ENCODE data around the gene IL12RB2.

The IL12RB2 gene

DNA sequence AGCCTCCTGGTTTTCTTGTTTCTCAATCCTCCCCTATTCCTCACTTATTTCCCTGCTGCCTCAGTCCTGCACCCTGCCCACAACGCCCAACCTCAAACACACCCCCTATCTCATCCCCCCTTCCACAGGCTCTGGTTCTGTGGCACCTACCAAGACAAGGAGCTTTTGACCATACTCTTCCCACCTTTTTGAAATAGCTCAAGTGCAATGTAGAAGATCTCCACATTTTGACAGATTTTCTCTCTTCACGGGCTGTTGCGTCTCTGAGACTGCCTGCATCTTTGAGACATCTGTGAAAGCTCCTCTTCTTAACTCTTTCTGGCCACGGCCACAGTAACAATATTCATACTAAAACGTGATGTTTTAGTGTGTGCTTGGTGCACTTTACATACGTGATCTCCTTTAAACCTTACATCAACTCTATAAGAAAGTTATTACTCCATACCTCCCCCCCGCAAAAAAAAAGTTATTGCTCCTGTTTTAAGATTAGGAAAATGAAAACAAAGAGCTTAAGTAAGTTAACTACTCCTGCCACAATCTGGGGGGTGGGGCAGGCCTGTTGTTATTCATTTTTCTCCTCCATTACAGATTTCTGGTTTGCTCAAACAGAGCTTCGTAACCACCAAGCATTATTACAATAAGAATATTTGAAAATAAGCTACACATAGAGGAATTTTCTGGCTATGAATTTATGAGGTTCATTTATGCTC, 124.4 kb downstream of the IL12RB2 start:
- Histone ChIP-seq H2AFZ (ENCODE audit: low read depth, low read length) (peak overlapping the region; percentile 93; the same call in 1 of the 2 replicates), H3K4me1 (ENCODE audit: low read length) (peaks cover 37% of the 10 kb centered on the region), H3K4me2 (ENCODE audit: low read length) (peak overlapping the region; percentile 92), H3K9ac (ENCODE audit: low read length) (peak overlapping the region; percentile 96), H3K27ac (ENCODE audit: low read length) (peak overlapping the region; percentile 98), H3K4me3 (ENCODE audit: low read length) (peak overlapping the region; percentile 95), H3K27me3 (ENCODE audit: low read depth, low read length) (no peaks in the 10 kb centered on the region), H3K79me2 (ENCODE audit: low read length) (peaks cover 44% of the 10 kb centered on the region), H3K36me3 (replicated peaks; ENCODE audit: low read depth, low read length) (peaks cover 25% of the 10 kb centered on the region), H4K20me1 (ENCODE audit: insufficient read depth, low read length) (peaks cover 25% of the 10 kb centered on the region), H3K9me3 (ENCODE audit: insufficient read depth, low read length) (no peaks in the 10 kb centered on the region)
- TF ChIP-seq, protein P1, sequence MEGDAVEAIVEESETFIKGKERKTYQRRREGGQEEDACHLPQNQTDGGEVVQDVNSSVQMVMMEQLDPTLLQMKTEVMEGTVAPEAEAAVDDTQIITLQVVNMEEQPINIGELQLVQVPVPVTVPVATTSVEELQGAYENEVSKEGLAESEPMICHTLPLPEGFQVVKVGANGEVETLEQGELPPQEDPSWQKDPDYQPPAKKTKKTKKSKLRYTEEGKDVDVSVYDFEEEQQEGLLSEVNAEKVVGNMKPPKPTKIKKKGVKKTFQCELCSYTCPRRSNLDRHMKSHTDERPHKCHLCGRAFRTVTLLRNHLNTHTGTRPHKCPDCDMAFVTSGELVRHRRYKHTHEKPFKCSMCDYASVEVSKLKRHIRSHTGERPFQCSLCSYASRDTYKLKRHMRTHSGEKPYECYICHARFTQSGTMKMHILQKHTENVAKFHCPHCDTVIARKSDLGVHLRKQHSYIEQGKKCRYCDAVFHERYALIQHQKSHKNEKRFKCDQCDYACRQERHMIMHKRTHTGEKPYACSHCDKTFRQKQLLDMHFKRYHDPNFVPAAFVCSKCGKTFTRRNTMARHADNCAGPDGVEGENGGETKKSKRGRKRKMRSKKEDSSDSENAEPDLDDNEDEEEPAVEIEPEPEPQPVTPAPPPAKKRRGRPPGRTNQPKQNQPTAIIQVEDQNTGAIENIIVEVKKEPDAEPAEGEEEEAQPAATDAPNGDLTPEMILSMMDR (IDR thresholded peaks at IDR 0.05; ENCODE audit: low read depth, low read length), result no peak
- TF ChIP-seq EZH2phosphoT487 (IDR thresholded peaks at IDR 0.05; ENCODE audit: low read depth), result no peak

DNA sequence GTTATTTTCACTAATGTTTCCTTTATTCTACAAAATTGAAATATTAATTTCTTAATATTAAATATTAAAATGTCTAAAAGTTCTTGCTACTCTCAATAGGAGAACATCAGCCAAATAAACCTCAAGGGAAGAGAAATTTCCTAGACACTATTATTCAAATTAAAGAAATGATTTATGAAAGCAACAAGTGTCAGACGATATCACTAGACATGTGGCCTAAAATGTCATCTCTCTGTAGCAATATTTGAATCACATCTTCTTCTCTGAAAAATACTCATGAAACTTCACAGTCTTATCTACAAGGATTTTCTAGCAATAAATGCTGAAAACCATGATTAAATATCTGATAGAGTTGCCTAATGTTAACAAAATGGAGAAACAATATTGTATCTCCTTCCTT, 125.1 kb downstream of the IL12RB2 start:
- no peaks in the 10 kb centered on the region for H3K27me3 ChIP-seq (ENCODE audit: low read depth, low read length)

DNA sequence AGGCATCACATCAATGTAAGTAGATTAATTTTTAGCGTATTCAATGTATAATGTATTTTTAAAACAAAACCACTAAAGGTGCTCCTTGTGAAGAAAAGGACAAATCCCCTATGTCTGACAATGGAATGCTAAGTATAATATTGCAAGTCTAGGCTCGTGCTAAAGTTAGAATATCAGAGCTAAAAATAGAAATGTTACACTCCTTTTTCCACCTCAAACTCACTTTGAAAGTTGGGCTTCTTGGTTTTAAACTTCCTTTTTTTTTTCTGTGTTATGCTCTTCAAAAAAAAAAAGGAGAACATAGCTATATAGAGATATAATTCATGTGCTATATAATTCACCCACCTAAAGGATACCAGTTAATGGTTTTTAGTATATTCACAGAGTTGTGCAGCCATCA, 126.2 kb downstream of the IL12RB2 start:
- Histone ChIP-seq H3K27me3 (ENCODE audit: low read depth, low read length) (no peaks in the 10 kb centered on the region), H3K9me3 (ENCODE audit: insufficient read depth, low read length) (no peaks in the 10 kb centered on the region), H3K9ac (ENCODE audit: low read length) (no peak overlapping the region), H2AFZ (ENCODE audit: low read depth, low read length) (no peak overlapping the region), H3K4me2 (ENCODE audit: low read length) (peak overlapping the region; percentile 30), H4K20me1 (ENCODE audit: insufficient read depth, low read length) (peaks cover 7% of the 10 kb centered on the region), H3K27ac (ENCODE audit: low read length) (no peak overlapping the region), H3K36me3 (replicated peaks; ENCODE audit: low read depth, low read length) (peaks cover 7% of the 10 kb centered on the region), H3K4me1 (ENCODE audit: low read length) (peaks cover 29% of the 10 kb centered on the region), H3K4me3 (ENCODE audit: low read length) (no peak overlapping the region), H3K79me2 (ENCODE audit: low read length) (peaks cover 26% of the 10 kb centered on the region)
- no peak for TF ChIP-seq EZH2phosphoT487 (IDR thresholded peaks at IDR 0.05; ENCODE audit: low read depth)
- TF ChIP-seq, protein P1 (IDR thresholded peaks at IDR 0.05; ENCODE audit: low read depth, low read length), result no peak

More for the DNA sequence above, 125.1 kb downstream of the IL12RB2 start:
- TF ChIP-seq, protein P1 (IDR thresholded peaks at IDR 0.05; ENCODE audit: low read depth, low read length), result no peak
- no peak for TF ChIP-seq EZH2phosphoT487 (IDR thresholded peaks at IDR 0.05; ENCODE audit: low read depth)
- H3K4me1 ChIP-seq (ENCODE audit: low read length), result peaks cover 30% of the 10 kb centered on the region
- H3K36me3 ChIP-seq (replicated peaks; ENCODE audit: low read depth, low read length), result peaks cover 18% of the 10 kb centered on the region
- H3K9ac ChIP-seq (ENCODE audit: low read length), result no peak overlapping the region
- no peaks in the 10 kb centered on the region for H3K9me3 ChIP-seq (ENCODE audit: insufficient read depth, low read length)
- 0 out of 2 replicates have a peak overlapping the region, but pooled peaks have one; percentile 92 for H3K4me2 ChIP-seq (ENCODE audit: low read length)
- peaks cover 18% of the 10 kb centered on the region for H4K20me1 ChIP-seq (ENCODE audit: insufficient read depth, low read length)
- peaks cover 37% of the 10 kb centered on the region for H3K79me2 ChIP-seq (ENCODE audit: low read length)
- no peak overlapping the region for H3K27ac ChIP-seq (ENCODE audit: low read length)
- no peak overlapping the region for H2AFZ ChIP-seq (ENCODE audit: low read depth, low read length)
- H3K4me3 ChIP-seq (ENCODE audit: low read length), result no peak overlapping the region

DNA sequence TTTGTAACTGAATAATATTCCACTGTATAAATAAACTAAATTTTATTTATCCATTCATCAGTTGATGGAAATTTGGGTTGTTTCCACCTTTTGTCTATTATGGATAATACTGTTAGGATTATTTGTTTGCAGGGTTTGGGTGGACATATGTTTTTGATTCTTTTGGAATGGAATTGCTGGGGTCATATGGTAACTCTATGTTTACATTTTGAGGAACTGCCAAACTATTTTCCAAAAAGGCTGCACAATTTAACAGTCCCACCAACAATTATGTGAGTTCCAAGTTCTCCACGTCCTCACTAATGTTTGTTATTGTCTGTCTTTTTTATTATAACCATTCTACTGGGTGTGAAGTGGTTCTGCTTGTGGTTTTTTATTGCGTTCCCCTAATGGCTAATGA, 126.8 kb downstream of the IL12RB2 start:
- Histone ChIP-seq H3K9ac (ENCODE audit: low read length) (no peak overlapping the region), H3K4me2 (ENCODE audit: low read length) (no peak overlapping the region), H4K20me1 (ENCODE audit: insufficient read depth, low read length) (peaks cover under 1% of the 10 kb centered on the region; the same call in 1 of the 2 replicates), H3K27ac (ENCODE audit: low read length) (no peak overlapping the region), H3K36me3 (replicated peaks; ENCODE audit: low read depth, low read length) (peaks cover under 1% of the 10 kb centered on the region), H3K9me3 (ENCODE audit: insufficient read depth, low read length) (no peaks in the 10 kb centered on the region), H3K4me3 (ENCODE audit: low read length) (no peak overlapping the region), H2AFZ (ENCODE audit: low read depth, low read length) (no peak overlapping the region), H3K79me2 (ENCODE audit: low read length) (peaks cover 19% of the 10 kb centered on the region), H3K27me3 (ENCODE audit: low read depth, low read length) (no peaks in the 10 kb centered on the region), H3K4me1 (ENCODE audit: low read length) (peaks cover 29% of the 10 kb centered on the region)
- TF ChIP-seq, protein P1 (IDR thresholded peaks at IDR 0.05; ENCODE audit: low read depth, low read length), result no peak
- no peak for TF ChIP-seq EZH2phosphoT487 (IDR thresholded peaks at IDR 0.05; ENCODE audit: low read depth)
